ENCODE measurements around the gene HOATZ. TPM values are rescaled to one million over a fixed set of nuclear protein-coding genes. Genes with fewer than 3 reads are reported as not detected.

Gene HOATZ
- total RNA-seq, 8 experiments from 2014 or later: 0.05 to 61.7 (median 0.49) TPM; not detected in 3

DNA sequence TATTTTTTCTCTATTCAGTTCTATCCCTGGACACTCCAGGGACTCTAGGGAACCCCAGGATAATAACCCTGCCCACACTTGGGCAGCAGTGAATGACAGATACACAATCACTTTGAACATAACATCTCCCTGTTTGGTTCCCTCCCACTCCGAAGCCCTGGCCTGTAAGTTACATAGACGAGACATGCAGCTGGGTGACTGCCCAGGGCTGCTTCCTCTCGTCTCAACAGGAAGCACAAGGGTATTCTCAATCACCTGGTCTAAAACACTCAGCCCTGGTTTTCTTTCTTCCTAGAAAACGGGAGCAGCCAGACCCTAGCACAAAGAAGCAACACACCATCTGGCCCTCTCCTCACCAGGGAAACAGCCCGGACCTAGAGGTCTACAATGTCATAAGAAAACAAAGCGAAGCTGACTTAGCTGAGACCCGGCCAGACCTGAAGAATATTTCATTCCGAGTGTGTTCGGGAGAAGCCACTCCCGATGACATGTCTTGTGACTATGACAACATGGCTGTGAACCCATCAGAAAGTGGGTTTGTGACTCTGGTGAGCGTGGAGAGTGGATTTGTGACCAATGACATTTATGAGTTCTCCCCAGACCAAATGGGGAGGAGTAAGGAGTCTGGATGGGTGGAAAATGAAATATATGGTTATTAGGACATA lies 45.4 kb downstream of the HOATZ start:
- ATAC-seq (replicated peaks in 6 of 8): peak in 5 of 8 experiments; percentile 47 to 74 (median 49)

GRCh38 chr11:111560800-111561199 lies 46.2 kb downstream of the HOATZ start:
- 75 to 100% (median 100%) methylated on average over 1 to 3 of the region's 3 CpGs; no CpG with 5 or more reads in 5 of the 10 experiments for WGBS, 10 experiments
- no peak for ATAC-seq (replicated peaks in 6 of 8)
- in situ Hi-C loops (cut with MboI; ENCODE audit: low pct_unique_long_range_greater_than_20kb in 2 of 9, low sequenced_read_pairs in 9 of 9, unreplicated experiment in 9 of 9): loop anchor here in 1 of 9 experiments (10.0 kb wide), 1 partner anchor 106 kb away; no protein-coding TSS in a partner anchor
- peaks cover 0 to 3% of the 10 kb centered on the region in 2 donors for H3K4me1 ChIP-seq (replicated peaks in 1 of 2)
- no peak overlapping the region for H3K27ac ChIP-seq
- H3K4me3 ChIP-seq: no peak overlapping the region

More for the DNA sequence above, 45.4 kb downstream of the HOATZ start:
- no peak overlapping the region for H3K27ac ChIP-seq
- no peak overlapping the region for H3K4me3 ChIP-seq
- peaks cover 0 to 3% of the 10 kb centered on the region in 2 donors for H3K4me1 ChIP-seq (replicated peaks in 1 of 2)
- in situ Hi-C loops (cut with MboI; ENCODE audit: low pct_unique_long_range_greater_than_20kb in 2 of 9, low sequenced_read_pairs in 9 of 9, unreplicated experiment in 9 of 9): loop anchor here in 1 of 9 experiments (10.0 kb wide), 1 partner anchor 105 kb away; no protein-coding TSS in a partner anchor
- 75 to 100% (median 87%) methylated on average over 1 to 10 of the region's 11 CpGs for WGBS, 10 experiments

DNA sequence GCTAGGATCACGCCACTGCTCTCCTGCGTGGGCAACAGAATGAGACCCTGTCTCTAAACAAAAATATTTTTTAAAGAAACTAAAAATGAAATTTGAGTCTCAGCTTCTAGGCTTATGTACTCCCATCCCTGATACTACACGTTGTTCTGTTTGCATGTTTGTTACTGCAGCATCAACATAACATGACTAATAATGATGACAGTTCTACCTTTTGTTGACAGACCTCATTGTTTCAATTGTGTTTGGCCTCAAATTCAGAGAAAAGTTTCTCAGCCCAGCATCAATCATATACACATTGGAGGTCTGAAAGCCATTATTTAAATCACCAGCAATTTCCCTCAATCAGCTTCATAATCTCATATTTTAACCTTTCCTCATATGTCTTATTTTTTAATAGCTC lies 46.7 kb downstream of the HOATZ start:
- Histone ChIP-seq H3K4me1 (replicated peaks in 1 of 2) (peaks cover 0 to 3% of the 10 kb centered on the region in 2 donors), H3K4me3 (no peak overlapping the region), H3K27ac (no peak overlapping the region)
- in situ Hi-C loops (cut with MboI; ENCODE audit: low pct_unique_long_range_greater_than_20kb in 2 of 9, low sequenced_read_pairs in 9 of 9, unreplicated experiment in 9 of 9): loop anchor here in 1 of 9 experiments (10.0 kb wide), 1 partner anchor 107 kb away; no protein-coding TSS in a partner anchor
- no peak for ATAC-seq (replicated peaks in 6 of 8)
- WGBS, 10 experiments: 0 to 86% (median 80%) methylated on average over 1 to 3 of the region's 3 CpGs; no CpG with 5 or more reads in 1 of the 10 experiments

DNA sequence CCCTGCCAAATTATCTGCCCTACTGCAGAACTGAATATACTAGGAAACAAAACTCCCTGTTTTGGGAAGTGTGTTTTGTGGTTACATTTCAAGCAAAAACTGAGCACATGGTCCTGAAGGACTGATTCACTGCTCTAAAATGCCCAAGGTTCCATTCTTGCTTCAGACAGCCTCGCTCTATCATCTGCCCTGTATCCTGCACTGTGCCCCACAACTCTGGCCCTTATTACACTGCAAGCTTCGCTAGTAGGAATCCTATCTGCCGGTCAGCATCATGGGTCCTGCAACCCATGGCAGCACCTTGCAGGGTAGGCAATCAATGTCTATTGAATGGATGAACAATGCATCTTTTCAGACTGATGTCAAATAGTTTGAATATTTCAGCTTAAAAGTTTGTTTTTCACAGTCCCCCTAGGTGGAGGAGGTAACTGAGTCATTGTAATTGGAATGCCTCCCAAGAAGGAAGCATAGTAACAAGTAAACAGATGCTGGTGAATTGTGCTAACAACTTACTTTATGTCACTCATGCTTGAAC lies 47.3 kb downstream of the HOATZ start:
- 0 to 100% (median 63%) methylated on average over 1 to 3 of the region's 3 CpGs; no CpG with 5 or more reads in 2 of the 10 experiments for WGBS, 10 experiments
- no peak overlapping the region for H3K27ac ChIP-seq
- ATAC-seq (replicated peaks in 6 of 8): peak in 4 of 8 experiments; percentile 36 to 72 (median 60)

GRCh38 chr11:111562692-111563389 lies 48.3 kb downstream of the HOATZ start:
- peaks cover 0 to 3% of the 10 kb centered on the region in 2 donors for H3K4me1 ChIP-seq (replicated peaks in 1 of 2)
- ATAC-seq (replicated peaks in 6 of 8): no peak
- WGBS, 10 experiments: 69 to 100% (median 91%) methylated on average over 2 to 8 of the region's 10 CpGs; no CpG with 5 or more reads in 1 of the 10 experiments
- in situ Hi-C loops (cut with MboI; ENCODE audit: low pct_unique_long_range_greater_than_20kb in 2 of 9, low sequenced_read_pairs in 9 of 9, unreplicated experiment in 9 of 9): loop anchor here in 1 of 9 experiments (10.0 kb wide), 1 partner anchor 108 kb away; no protein-coding TSS in a partner anchor
- H3K4me3 ChIP-seq: no peak overlapping the region
- no peak overlapping the region for H3K27ac ChIP-seq

More for the DNA sequence above, 47.3 kb downstream of the HOATZ start:
- Histone ChIP-seq H3K4me1 (replicated peaks in 1 of 2) (peaks cover 0 to 3% of the 10 kb centered on the region in 2 donors), H3K4me3 (no peak overlapping the region)
- in situ Hi-C loops (cut with MboI; ENCODE audit: low pct_unique_long_range_greater_than_20kb in 2 of 9, low sequenced_read_pairs in 9 of 9, unreplicated experiment in 9 of 9): loop anchor here in 1 of 9 experiments (10.0 kb wide), 1 partner anchor 107 kb away; no protein-coding TSS in a partner anchor

DNA sequence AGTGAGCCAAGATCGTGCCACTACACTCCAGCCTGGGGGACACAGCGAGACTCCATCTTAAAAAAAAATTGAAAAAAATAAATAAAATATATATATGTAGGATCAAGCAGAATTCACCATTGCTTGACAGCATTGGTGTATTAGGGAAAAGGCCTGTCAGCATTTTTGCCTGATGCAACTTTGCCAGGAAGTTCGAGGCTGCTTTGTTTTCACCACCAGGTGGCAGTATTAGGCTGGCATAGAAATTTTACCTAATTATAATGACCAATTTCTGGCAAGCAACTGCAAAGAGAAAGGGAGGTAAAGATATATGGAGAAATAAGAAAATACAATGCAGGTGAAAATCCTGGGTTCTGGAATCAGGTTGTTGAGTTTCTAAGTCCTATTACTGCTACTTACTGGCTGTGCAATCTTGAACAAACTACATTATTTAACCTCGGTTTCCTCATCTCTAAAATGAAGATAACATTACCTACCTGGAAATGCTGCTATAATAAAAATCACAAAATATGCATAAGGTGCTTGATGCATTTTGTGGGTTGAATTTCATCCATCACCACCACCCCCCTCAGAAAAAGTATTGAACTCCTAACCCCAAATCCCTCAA lies 50.6 kb downstream of the HOATZ start:
- in situ Hi-C loops (cut with MboI; ENCODE audit: low pct_unique_long_range_greater_than_20kb in 2 of 9, low sequenced_read_pairs in 9 of 9, unreplicated experiment in 9 of 9): loop anchor here in 1 of 9 experiments (10.0 kb wide), 1 partner anchor 110 kb away; no protein-coding TSS in a partner anchor
- Histone ChIP-seq H3K4me3 (no peak overlapping the region), H3K4me1 (replicated peaks in 1 of 2) (peaks cover 7 to 9% of the 10 kb centered on the region in 2 donors), H3K27ac (no peak overlapping the region)
- WGBS, 10 experiments: 25 to 100% (median 67%) methylated on average over 1 to 4 of the region's 4 CpGs; no CpG with 5 or more reads in 1 of the 10 experiments
- ATAC-seq (replicated peaks in 6 of 8): peak in 4 of 8 experiments; percentile 20 to 52 (median 30)

- no peak for ATAC-seq (replicated peaks in 6 of 8)
- in situ Hi-C loops (cut with MboI; ENCODE audit: low pct_unique_long_range_greater_than_20kb in 2 of 9, low sequenced_read_pairs in 9 of 9, unreplicated experiment in 9 of 9): loop anchor here in 1 of 9 experiments (10.0 kb wide), 1 partner anchor 112 kb away; no protein-coding TSS in a partner anchor
- H3K27ac ChIP-seq: no peak overlapping the region
- WGBS, 10 experiments: 0 to 88% (median 83%) methylated on average over 1 to 6 of the region's 7 CpGs; no CpG with 5 or more reads in 2 of the 10 experiments
- H3K4me1 ChIP-seq (replicated peaks in 1 of 2): peaks cover 7 to 13% of the 10 kb centered on the region in 2 donors
- H3K4me3 ChIP-seq: no peak overlapping the region
Measured at GRCh38 chr11:111566324-111566723, 51.7 kb downstream of the HOATZ start.

GRCh38 chr11:111569476-111569875 lies 54.9 kb downstream of the HOATZ start:
- ATAC-seq (replicated peaks in 6 of 8): no peak
- H3K27ac ChIP-seq: no peak overlapping the region
- WGBS, 10 experiments: 0 to 89% (median 55%) methylated on average over 1 to 4 of the region's 4 CpGs; no CpG with 5 or more reads in 1 of the 10 experiments
- in situ Hi-C loops (cut with MboI; ENCODE audit: low pct_unique_long_range_greater_than_20kb in 2 of 9, low sequenced_read_pairs in 9 of 9, unreplicated experiment in 9 of 9): loop anchor here in 1 of 9 experiments (10.0 kb wide), 1 partner anchor 115 kb away; no protein-coding TSS in a partner anchor
- H3K4me1 ChIP-seq (replicated peaks in 1 of 2): peaks cover 7 to 14% of the 10 kb centered on the region in 2 donors
- H3K4me3 ChIP-seq: no peak overlapping the region

DNA sequence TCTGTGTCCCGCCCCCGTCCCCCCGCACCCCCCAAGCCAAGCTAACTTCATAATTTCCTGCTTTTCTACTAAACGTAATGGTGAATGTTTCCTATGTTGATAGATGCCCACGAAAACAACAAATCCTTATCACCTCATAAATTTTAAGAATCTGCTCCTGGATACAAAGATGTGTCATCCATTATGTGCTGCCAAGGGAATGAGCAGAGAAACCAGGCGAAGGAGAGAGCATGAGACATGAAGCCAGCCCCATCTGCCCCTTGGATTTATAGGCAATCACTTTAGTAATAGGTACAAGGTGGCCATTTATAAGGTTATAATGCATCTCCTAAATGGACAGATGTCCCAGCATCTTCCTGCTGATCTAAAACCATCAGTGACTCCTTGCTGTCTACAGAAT lies 56.2 kb downstream of the HOATZ start:
- 0 to 83% (median 80%) methylated on average over 1 to 4 of the region's 6 CpGs; no CpG with 5 or more reads in 6 of the 10 experiments for WGBS, 10 experiments
- in situ Hi-C loops (cut with MboI; ENCODE audit: low pct_unique_long_range_greater_than_20kb in 2 of 9, low sequenced_read_pairs in 9 of 9, unreplicated experiment in 9 of 9): no loop called here
- ATAC-seq (replicated peaks in 6 of 8): no peak
- H3K27ac ChIP-seq: no peak overlapping the region
- H3K4me1 ChIP-seq (replicated peaks in 1 of 2): peaks cover 10 to 21% of the 10 kb centered on the region in 2 donors
- no peak overlapping the region for H3K4me3 ChIP-seq

DNA sequence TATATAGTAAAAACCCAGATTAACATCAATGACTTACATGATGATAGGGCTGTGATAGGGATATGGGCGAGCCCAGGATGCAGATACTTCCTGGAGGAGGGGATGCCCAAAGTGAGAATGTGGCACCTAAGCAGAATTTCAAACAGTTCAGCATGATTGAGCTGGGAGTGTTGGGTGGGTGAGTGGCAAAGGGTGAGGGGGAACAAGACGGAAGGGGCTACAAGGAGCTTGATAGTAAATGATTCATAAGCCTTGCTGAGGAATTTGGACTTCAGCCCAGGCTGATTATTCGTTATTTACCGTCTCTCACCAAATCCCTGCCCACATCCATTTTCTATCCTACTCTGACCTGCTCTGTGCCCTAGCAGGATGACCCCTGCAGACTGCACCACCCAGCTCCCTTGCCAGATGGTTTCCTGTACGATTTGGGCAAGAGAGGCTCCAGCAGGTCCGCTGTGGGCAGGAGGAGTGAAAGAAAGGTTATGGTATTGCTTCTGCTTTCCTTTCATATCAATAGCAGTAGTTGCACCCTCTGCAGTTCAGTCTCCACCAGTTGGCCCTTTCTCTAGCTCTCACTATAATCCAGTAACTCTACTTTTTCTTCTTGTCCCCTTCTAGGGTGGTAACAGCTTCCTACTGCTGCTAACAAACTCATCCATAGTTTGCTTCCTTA lies 57.4 kb downstream of the HOATZ start:
- 0 to 100% (median 70%) methylated on average over 1 to 5 of the region's 6 CpGs; no CpG with 5 or more reads in 1 of the 10 experiments for WGBS, 10 experiments
- peak in 1 of 8 experiments; percentile 5 for ATAC-seq (replicated peaks in 6 of 8)
- in situ Hi-C loops (cut with MboI; ENCODE audit: low pct_unique_long_range_greater_than_20kb in 2 of 9, low sequenced_read_pairs in 9 of 9, unreplicated experiment in 9 of 9): no loop called here
- no peak overlapping the region for H3K4me3 ChIP-seq
- H3K27ac ChIP-seq: no peak overlapping the region
- H3K4me1 ChIP-seq (replicated peaks in 1 of 2): peaks cover 10 to 21% of the 10 kb centered on the region in 2 donors

DNA sequence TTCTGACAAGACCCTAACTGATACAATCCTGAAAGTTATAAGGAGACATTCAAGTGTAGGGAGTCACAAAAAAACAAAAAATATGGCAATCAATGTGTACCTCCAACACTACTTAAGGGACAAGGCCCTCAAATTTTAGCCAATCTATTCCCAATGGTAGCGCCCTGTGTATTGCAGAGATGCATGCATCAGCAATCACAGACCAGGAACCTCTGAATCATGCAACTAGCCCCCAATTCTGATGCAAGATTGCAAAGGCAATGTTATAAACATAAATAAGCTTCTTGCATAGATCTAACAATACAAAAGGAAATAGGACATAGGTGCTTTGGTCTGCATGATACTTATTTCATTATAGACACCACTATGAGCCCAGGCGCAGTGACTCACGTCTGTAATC lies 58.0 kb downstream of the HOATZ start:
- 80 to 100% (median 100%) methylated on average over 1 to 3 of the region's 3 CpGs; no CpG with 5 or more reads in 3 of the 10 experiments for WGBS, 10 experiments
- Histone ChIP-seq H3K4me1 (replicated peaks in 1 of 2) (peaks cover 10 to 21% of the 10 kb centered on the region in 2 donors), H3K4me3 (no peak overlapping the region), H3K27ac (no peak overlapping the region)
- ATAC-seq (replicated peaks in 6 of 8): peak in 5 of 8 experiments; percentile 14 to 86 (median 74)
- in situ Hi-C loops (cut with MboI; ENCODE audit: low pct_unique_long_range_greater_than_20kb in 2 of 9, low sequenced_read_pairs in 9 of 9, unreplicated experiment in 9 of 9): no loop called here

DNA sequence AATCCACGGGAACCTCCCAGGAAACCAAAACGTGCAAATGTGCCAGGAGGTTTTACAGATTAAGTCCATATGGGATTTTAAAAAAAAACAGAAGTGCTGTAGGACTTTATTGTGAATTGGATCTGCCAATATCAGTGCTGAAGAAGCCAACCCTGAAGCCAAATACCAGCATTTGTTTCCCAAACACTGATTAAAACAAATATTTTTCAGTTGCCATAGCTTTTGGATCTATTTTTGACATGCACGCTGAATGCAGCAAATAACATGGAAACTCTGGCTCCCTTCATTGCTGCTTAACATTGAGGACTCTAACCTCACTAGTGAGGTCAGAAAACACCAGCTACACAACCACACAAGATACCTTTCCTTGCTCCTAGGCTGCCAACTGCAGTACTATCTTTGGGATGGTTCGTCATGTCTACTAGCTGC lies 59.3 kb downstream of the HOATZ start:
- 10 to 100% (median 85%) methylated on average over 1 to 4 of the region's 4 CpGs for WGBS, 10 experiments
- in situ Hi-C loops (cut with MboI; ENCODE audit: low pct_unique_long_range_greater_than_20kb in 2 of 9, low sequenced_read_pairs in 9 of 9, unreplicated experiment in 9 of 9): no loop called here
- Histone ChIP-seq H3K4me1 (replicated peaks in 1 of 2) (peaks cover 10 to 21% of the 10 kb centered on the region in 2 donors), H3K4me3 (no peak overlapping the region), H3K27ac (no peak overlapping the region)
- peak in 3 of 8 experiments; percentile 22 to 52 (median 28) for ATAC-seq (replicated peaks in 6 of 8)
